Colonic mucosa (tissue), 4 donors: Measurements from ENCODE around the gene PRPH. TPM values are rescaled to one million over a fixed set of nuclear protein-coding genes. Genes with fewer than 3 reads are reported as not detected.

ENCODE experiments used
- DNase-seq: peaks from one replicate; pipeline ENCODE4 v3.0.0-alpha.2; 2020
- H3K27ac ChIP-seq: fragments of 200-600 bp; one replicate; pipeline ENCODE4 v1.8.0; 2021
- H3K27me3 ChIP-seq: fragments of 200-600 bp; one replicate; pipeline ENCODE4 v1.8.0; 2021
- H3K36me3 ChIP-seq: fragments of 200-600 bp; one replicate; pipeline ENCODE4 v1.8.0; 2021
- H3K4me1 ChIP-seq: fragments of 200-600 bp; one replicate; pipeline ENCODE4 v1.8.0; 2021; ENCODE audit warnings: mild to moderate bottlenecking
- H3K4me3 ChIP-seq: fragments of 200-600 bp; one replicate; pipeline ENCODE4 v1.8.0; 2021
- H3K9ac ChIP-seq, 2 donors: one replicate each; pipeline ENCODE4 v1.7.0; 2013; ENCODE audit warnings: control low read depth in 2 of 2, low read depth in 2 of 2, low read length in 2 of 2
- H3K9me3 ChIP-seq: fragments of 200-600 bp; one replicate; pipeline ENCODE4 v1.8.0; 2021
- intact Hi-C: fragments of 100-400 bp; cut with DNase I; formaldehyde crosslinking; loops from one replicate; pipeline ENCODE4 v1.14.1; 2022
- total RNA-seq, 2 donors: library from RNA; stranded (reverse); fragmentation: NEBNext Ultra II Directional in 1 of 2; extraction: Animal tissue kit (Norgen Biotek cat#: 25700) in 1 of 2; gene quantifications; one replicate each; pipeline ENCODE4 v1.2.1, GENCODE V29; 2021
- TF ChIP-seq, protein P1 (sequence below): fragments of 200-600 bp; IDR thresholded peaks from one replicate; pipeline ENCODE4 v1.8.0; 2022; ENCODE audit warnings: antibody characterized with exemption, mild to moderate bottlenecking
- donor health status: healthy.
- donor health status: DM: no; HTN: no; CAD: no.
- donor health status: DM: no; HTN: no; CAD: no.

PRPH gene
- total RNA-seq, 2 donors from 2014 or later = 3.9 to 21.9 TPM

DNA sequence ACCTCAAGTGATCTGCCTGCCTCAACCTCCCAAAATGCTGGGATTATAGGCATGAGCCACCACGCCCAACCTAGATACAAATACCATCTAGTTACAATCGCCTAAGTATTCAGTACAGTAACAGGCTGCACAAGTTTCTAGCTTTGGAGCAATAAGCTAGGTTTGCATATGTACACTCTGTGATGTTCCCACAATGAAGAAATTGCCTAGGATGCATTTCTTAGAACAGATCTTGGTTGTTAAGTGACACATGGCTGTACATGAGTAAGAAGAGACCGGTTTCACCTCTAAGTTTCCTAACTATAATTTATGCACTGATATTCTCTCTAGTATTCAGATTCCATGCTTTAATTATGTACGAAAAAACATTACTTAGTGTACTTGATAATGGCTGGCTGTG lies 35.5 kb upstream of the PRPH start:
- H3K36me3 ChIP-seq = no peaks in the 10 kb centered on the region
- no peak overlapping the region for H3K9ac ChIP-seq
- no peaks in the 10 kb centered on the region for H3K4me1 ChIP-seq
- no peaks in the 10 kb centered on the region for H3K9me3 ChIP-seq
- no peak overlapping the region for H3K4me3 ChIP-seq
- no peaks in the 10 kb centered on the region for H3K27me3 ChIP-seq
- H3K27ac ChIP-seq = no peak overlapping the region
- DNase-seq = no peak
- intact Hi-C loops = no loop called here
- TF ChIP-seq, protein P1, sequence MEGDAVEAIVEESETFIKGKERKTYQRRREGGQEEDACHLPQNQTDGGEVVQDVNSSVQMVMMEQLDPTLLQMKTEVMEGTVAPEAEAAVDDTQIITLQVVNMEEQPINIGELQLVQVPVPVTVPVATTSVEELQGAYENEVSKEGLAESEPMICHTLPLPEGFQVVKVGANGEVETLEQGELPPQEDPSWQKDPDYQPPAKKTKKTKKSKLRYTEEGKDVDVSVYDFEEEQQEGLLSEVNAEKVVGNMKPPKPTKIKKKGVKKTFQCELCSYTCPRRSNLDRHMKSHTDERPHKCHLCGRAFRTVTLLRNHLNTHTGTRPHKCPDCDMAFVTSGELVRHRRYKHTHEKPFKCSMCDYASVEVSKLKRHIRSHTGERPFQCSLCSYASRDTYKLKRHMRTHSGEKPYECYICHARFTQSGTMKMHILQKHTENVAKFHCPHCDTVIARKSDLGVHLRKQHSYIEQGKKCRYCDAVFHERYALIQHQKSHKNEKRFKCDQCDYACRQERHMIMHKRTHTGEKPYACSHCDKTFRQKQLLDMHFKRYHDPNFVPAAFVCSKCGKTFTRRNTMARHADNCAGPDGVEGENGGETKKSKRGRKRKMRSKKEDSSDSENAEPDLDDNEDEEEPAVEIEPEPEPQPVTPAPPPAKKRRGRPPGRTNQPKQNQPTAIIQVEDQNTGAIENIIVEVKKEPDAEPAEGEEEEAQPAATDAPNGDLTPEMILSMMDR = no peak

DNA sequence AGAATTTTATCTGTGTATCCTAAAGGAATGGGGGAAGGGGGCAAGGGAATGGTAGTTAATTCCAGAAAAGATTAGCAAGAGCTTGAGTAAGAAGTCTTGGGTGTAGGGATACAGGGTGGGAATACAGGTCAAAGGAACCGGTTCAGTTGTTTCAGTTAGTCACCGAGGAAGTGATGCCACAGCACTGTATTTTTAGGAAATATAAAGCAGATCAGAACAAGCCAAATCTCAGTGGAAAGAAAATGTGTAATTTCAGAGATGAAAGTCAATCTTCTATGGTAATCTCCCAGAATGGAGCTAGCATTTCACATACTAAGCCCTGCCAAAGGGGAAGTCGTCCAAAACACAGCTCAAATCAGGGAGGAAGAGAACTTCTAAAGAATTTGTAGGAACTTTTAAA lies 34.8 kb upstream of the PRPH start:
- Histone ChIP-seq H3K9ac (no peak overlapping the region), H3K27me3 (no peaks in the 10 kb centered on the region), H3K36me3 (no peaks in the 10 kb centered on the region), H3K27ac (no peak overlapping the region), H3K4me3 (no peak overlapping the region), H3K9me3 (no peaks in the 10 kb centered on the region), H3K4me1 (no peaks in the 10 kb centered on the region)
- intact Hi-C loops = no loop called here
- TF ChIP-seq, protein P1 = no peak
- no peak for DNase-seq

DNA sequence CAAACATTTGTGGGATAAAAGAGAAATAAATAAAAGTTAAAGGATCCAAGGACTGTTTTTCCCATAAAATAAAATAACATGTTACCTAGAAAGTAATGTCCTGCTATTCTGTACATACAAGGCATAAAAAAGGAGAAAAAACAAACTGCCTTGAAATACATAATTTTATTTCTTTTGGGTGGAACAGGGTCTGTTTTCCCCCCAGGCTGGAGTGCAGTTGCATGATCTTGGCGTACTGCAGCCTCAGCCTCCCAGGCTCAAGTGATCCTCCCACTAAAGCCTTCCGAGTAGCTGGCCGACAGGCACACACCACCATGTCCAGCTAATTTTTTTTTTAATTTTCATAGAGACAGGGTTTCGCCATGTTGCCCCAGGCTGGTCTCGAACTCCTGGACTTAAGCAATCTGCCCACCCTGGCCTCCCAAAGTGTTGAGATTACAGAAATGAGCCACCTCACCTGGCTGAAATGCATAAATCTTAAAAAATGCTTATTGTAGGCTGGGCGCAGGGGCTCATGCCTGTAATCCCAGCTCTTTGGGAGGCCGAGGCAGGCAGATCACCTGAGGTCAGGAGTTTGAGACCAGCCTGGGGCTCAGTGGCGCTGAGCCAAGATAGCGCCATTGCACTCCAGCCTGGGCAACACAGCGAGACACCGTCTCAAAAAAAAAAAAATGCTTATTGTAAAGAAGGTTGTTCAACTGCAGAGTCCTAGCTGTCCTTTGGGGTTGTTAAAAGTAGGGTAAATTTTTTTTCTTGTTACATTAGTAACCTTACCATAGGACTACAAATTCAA lies 34.2 kb upstream of the PRPH start:
- H3K9me3 ChIP-seq = no peaks in the 10 kb centered on the region
- DNase-seq = no peak
- H3K27me3 ChIP-seq = no peaks in the 10 kb centered on the region
- no peak overlapping the region for H3K4me3 ChIP-seq
- no peak overlapping the region for H3K27ac ChIP-seq
- TF ChIP-seq, protein P1 = no peak
- H3K9ac ChIP-seq = no peak overlapping the region
- intact Hi-C loops = no loop called here
- no peaks in the 10 kb centered on the region for H3K4me1 ChIP-seq
- no peaks in the 10 kb centered on the region for H3K36me3 ChIP-seq

DNA sequence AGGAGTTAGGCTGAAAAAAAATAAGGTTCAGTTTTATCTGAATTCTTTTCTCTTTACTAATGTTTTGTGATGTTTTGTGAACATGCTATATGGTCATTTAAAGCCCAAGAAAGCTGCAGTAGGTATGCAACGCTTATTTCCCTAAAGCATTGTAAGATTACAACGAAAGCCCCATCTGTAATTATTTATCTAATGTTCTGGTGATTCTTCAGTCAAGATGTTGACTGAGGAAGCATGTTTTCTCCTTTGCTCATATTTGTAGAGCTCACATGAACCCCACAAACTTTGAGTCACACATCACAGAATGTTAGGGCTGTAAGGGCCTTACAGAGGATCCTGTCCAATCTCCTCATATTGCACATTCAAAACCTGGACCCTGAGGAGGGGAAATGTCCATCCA lies 33.2 kb upstream of the PRPH start:
- Histone ChIP-seq H3K4me1 (peaks cover 4% of the 10 kb centered on the region), H3K36me3 (no peaks in the 10 kb centered on the region), H3K4me3 (no peak overlapping the region), H3K27me3 (no peaks in the 10 kb centered on the region), H3K9me3 (no peaks in the 10 kb centered on the region), H3K9ac (no peak overlapping the region), H3K27ac (no peak overlapping the region)
- DNase-seq = no peak
- TF ChIP-seq, protein P1 = no peak
- intact Hi-C loops = no loop called here

DNA sequence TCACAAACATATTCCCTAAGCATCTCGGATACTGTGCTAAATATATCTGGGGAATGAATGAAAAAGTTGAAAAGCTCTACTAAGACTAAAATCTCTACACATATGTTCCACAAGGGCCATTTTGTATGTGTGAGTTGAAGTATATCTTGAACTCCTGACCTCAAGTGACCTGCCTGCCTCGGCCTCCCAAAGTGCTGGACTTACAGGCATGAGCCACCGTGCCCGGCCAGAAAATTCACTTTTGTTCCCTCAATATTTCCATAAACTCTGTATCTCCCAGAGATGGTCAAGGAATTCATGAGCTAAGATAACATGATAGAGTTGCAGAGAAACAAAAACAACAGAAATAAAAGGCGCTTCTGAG lies 31.6 kb upstream of the PRPH start:
- intact Hi-C loops = no loop called here
- Histone ChIP-seq H3K27ac (no peak overlapping the region), H3K4me3 (no peak overlapping the region), H3K9me3 (no peaks in the 10 kb centered on the region), H3K9ac (no peak overlapping the region), H3K27me3 (no peaks in the 10 kb centered on the region), H3K36me3 (no peaks in the 10 kb centered on the region), H3K4me1 (peaks cover 13% of the 10 kb centered on the region)
- DNase-seq = no peak
- TF ChIP-seq, protein P1 = no peak
